Tibial nerve (tissue), 4 donors: ENCODE data around the gene GRM7.

Source experiments
- CTCF ChIP-seq, 5 experiments: fragments of 200-600 bp in 3 of 5; fragments of 450-650 bp in 2 of 5; sonication (generic) in 3 of 5; IDR thresholded peaks; one replicate each; pipeline ENCODE4 v1.5.1; 2016 to 2019; ENCODE audit warnings: antibody characterized with exemption in 5 of 5, mild to moderate bottlenecking in 3 of 5, moderate library complexity in 2 of 5
- EP300 ChIP-seq, 2 donors: sonication (generic); formaldehyde crosslinking; IDR thresholded peaks; one replicate each; pipeline ENCODE4 v1.6.1; 2017; ENCODE audit warnings: antibody characterized with exemption in 2 of 2, mild to moderate bottlenecking in 1 of 2

- no peak for TF ChIP-seq EP300 (IDR thresholded peaks at IDR 0.05)
- no peak for TF ChIP-seq CTCF (IDR thresholded peaks at IDR 0.05)
These were observed 867.9 kb downstream of the GRM7 start for GRCh38 chr3:7728566-7729519.
